ENCODE measurements around the gene SYT9.
"Not testable (repeated sequence)": the region's sequence is repeated elsewhere in the genome, so short reads cannot be mapped to it uniquely, and the experiment has no call there.

Gene SYT9

GRCh38 chr11:7506243-7506642 is 254.5 kb downstream of the SYT9 start:
- no peak for DNase-seq (ENCODE audit: low spot score)

DNA sequence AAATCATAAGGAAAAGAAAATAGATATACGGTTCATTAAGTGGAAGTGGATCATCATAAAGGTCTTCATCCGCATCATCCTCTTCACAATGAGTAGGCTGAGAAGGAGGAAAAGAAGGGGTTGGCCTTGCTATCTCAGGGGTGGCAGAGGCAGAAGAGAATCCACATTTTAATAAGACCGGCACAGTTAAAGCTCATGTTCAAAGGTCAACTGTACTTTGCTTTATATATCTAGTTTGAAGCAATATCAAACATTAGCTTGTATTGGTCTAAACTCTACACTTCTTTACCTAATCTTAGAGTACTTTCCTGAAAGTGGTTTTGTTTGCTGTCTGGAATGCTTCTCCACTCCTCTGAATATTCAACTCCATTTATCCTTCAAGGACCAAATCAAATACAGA is 256.4 kb downstream of the SYT9 start:
- DNase-seq (ENCODE audit: low spot score) = no peak

DNA sequence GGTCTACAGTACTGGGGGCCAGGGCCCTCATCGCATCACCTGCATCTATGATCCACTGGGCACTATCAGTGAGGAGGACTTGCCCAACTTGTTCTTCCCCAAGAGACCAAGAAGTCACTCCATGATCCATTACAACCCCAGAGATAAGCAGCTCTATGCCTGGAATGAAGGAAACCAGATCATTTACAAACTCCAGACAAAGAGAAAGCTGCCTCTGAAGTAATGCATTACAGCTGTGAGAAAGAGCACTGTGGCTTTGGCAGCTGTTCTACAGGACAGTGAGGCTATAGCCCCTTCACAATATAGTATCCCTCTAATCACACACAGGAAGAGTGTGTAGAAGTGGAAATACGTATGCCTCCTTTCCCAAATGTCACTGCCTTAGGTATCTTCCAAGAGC is 258.3 kb downstream of the SYT9 start:
- DNase-seq (ENCODE audit: low spot score) = no peak

DNA sequence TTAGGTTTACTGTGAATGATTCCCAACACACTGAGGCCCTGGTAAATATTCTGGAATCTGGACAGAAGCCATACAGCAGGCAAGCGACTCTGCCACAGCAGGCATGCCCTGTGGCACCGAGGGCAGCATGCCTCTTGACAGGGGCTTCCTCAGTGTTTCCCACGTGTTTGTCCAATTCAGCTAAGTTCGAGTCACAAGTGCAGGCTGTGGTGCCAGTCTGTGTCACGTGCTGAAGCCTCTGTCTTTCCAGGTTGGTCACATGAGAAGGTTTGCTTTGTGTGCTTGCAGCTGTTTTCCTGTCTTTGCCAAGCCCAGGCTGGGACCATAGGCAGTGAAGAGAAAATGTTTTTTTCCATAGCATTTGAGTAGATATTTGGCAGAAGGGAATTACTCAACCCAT is 259.7 kb downstream of the SYT9 start:
- DNase-seq (ENCODE audit: low spot score) = no peak

DNA sequence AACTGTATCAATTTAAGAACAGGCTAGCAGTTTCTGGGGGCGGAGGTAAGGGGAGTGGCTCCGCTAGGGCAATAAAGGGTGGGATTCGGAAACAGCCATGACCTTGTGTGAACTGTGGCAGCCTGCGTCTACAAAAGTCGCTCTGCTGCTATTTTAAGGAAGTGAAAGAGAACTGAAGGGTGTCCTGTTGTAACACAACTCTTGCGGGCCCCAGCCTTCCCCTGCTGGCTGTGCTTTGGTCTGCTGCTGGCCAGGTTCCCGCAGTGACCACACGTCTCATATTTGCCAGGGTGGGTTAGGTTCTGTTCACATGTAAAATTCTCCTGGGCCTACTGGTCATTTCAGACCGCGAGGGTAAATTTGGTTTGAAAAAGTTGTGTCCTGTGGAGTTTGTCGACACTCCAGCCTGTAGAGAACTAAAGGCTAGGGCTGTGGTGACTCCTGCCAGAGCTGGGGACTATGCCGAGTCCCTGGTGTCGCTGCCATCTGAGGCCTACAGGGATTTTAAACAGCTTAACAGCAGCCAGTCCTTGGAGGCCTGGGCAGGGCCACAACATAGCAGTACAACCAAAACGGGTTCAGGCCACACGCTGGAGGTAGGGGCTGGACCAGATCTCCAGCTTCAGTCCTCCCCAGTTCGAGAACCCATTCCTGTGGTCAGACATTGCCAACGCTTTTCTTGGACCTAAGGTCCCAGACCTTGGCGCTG is 261.0 kb downstream of the SYT9 start:
- DNase-seq (ENCODE audit: low spot score) = peak; percentile 78

DNA sequence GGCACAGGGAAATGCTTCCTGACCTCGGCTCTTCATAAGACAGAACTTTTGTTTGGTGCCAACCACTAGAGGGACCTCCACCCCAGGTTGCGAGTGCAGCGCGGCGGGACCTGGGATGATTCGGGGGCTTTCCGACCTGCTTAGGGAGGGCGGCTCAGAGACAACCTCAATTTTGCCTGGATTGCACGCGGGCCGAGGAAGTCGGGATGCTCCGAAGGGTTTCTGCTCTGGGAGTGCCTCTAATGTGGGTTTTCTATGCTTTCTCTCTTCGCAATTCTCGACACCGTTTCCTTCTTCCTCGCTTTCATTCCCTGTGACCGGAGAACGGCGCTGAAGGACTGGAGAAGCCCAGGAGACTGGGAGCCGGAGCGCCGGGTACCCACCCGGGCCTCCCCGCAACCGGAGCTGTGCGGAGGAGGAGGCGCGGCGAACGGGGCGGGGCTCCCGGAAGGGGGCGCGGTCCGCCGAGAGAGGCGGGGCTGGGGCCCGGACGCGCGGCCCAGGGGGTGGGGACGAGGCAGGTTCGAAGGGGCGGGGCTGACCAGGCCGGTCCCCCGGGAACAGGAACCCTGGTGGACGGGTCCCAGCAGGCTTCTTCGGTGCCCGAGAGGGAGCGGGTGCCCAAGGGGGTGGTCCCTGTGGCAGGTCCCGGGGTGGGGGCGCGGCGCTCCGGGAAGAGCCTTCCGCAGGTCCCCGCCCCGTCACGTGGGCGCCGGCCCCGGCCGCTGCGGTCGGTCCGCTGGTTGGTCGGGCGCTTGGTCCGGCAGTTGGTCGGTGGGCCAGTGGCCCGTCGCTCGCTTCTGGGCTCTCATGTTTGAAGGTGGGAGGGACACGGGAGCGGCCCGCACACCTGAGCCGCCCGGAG is 261.8 kb downstream of the SYT9 start, which contains the start of gene PPFIBP2:
TSS of gene PPFIBP2 (plus strand) at position 766 of the 865 bp plus-strand sequence. CDS start 35,477 bp downstream, outside the sequence.
- DNase-seq (ENCODE audit: low spot score) = peak; percentile 95

GRCh38 chr11:7514099-7514591 is 262.4 kb downstream of the SYT9 start:
- peak; percentile 23 for DNase-seq (ENCODE audit: low spot score)

GRCh38 chr11:7515447-7515886 is 263.8 kb downstream of the SYT9 start:
- no peak for DNase-seq (ENCODE audit: low spot score)

DNA sequence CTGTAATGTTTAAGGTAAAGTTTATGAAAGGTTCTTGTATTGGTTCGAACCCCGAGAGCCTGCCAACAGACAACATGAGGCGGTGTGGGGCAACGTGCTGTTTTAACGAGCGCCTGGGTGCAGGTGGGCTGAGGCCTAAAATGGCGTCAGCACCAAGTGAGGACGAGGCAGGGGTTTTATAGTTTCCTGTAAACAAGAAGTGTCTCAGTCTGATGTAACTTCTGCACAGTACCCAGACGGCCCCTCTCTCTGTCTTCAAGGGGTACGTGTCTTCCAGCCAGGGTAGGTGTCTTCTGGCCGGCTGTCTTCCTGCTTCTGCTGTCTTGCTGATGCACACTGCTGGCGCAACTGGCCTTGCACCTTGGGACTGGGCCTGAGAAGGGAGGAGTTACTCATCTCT is 264.8 kb downstream of the SYT9 start:
- DNase-seq (ENCODE audit: low spot score) = no peak

DNA sequence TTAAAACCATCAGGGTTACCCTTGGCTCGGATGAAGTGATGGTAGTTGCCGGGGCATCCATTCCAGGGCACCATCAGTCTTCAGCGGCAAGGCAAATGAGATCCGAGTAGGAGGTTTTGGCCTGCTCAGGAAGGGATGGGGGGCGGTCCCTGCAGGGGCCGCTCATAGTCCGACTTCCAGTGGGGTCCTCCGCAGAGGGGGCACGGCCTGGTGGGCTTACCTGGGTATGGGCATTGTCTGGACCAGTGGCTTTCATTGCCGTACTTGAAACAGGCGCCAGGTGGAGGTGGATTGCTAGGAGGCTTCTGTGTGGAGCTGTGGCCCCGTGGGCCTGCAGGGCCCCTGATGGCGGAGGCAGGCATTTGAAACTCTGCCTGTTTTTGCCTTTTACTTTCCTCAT is 266.0 kb downstream of the SYT9 start:
- not testable (repeated sequence) for DNase-seq (ENCODE audit: low spot score)

Measured in AG08395 (cell line).